AG10803 (cell line): ENCODE results near the gene ADGRA3.
A peak's percentile ranks its signal among the peaks of the same experiment; 100 is the strongest.

ENCODE experiments used
- DNase-seq: peaks from one replicate; pipeline ENCODE4 v3.0.0; 2010; ENCODE audit warnings: low read depth
- H3K4me3 ChIP-seq: 2 replicates; pipeline ENCODE4 v1.5.1; 2011; ENCODE audit warnings: mild to moderate bottlenecking, low read length, control low read depth
- TF ChIP-seq, protein P1 (sequence below): conservative IDR thresholded peaks from 2 replicates; pipeline ENCODE4 v1.5.1; 2011; ENCODE audit warnings: mild to moderate bottlenecking, low read length, control low read depth, inconsistent platforms

The ADGRA3 gene

DNA sequence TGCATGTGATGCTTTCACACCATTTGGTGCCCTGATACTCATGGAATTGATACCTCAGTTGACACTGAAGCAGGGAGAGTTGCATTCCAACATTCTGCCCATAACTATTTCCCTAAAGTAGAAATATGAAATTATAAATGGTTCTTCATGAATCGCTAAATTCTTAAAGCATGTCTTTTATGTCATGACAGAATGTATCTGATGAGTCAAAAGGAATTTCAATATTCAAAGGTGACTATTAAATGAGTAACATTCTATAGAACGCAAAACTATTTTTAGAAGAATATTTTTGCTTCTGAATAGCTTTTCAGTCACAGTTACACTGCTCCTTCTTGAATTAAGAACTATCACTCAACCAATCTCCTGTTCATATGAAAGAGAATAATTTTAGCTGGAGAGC is 152.8 kb downstream of the ADGRA3 start:
- no peak for DNase-seq
- TF ChIP-seq, protein P1, sequence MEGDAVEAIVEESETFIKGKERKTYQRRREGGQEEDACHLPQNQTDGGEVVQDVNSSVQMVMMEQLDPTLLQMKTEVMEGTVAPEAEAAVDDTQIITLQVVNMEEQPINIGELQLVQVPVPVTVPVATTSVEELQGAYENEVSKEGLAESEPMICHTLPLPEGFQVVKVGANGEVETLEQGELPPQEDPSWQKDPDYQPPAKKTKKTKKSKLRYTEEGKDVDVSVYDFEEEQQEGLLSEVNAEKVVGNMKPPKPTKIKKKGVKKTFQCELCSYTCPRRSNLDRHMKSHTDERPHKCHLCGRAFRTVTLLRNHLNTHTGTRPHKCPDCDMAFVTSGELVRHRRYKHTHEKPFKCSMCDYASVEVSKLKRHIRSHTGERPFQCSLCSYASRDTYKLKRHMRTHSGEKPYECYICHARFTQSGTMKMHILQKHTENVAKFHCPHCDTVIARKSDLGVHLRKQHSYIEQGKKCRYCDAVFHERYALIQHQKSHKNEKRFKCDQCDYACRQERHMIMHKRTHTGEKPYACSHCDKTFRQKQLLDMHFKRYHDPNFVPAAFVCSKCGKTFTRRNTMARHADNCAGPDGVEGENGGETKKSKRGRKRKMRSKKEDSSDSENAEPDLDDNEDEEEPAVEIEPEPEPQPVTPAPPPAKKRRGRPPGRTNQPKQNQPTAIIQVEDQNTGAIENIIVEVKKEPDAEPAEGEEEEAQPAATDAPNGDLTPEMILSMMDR: no peak
- no peak overlapping the region for H3K4me3 ChIP-seq

DNA sequence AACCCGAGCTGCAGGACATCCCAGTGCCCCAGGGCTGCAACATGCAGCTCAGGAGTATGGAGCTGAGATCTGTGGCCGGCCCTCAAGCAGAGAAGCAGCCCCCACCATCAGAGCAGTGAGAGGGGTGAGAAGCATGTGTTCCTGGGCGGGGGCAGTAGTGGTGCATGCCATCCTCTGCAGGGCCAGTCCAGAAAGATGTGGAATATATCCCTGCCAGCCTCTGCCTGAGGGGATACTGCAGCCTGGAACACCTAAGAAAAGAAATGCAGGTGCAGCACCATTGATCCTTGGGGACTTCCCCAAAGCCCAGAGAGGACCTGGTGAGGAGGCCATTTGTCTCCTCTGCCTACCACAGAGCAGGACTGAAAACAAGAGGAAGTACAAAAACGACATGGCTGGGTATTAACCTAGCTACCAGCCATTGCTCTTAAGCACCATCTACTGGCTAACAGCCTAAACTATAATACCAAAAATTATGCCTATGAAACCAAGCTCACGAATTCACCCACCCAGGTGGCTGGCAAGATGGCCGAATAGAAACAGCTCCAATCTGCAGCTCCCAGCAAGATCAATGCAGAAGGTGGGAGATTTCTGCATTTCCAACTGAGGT is 158.8 kb downstream of the ADGRA3 start:
- peak; percentile 15 for DNase-seq
- TF ChIP-seq, protein P1: peak; percentile 40; the same call in 1 of the 2 replicates
- no peak overlapping the region for H3K4me3 ChIP-seq

DNA sequence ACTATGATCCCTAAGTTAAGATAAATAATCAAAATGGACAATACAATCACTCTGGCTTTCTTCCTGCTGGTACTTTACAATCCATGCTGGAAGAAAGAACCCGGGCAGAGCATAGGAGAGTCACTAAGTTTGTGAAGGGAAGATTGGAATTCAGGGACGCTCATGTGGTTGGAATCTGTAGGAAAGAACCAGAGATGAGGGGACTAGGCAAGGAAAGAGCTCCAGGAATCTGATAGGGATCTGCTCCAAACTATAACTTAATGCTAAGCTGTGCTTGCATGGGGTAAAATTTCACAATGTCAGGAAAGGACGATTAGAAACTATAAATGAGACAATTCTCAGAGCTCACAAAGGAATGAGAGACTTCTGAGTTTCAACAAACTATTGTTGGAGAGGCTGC is 167.5 kb downstream of the ADGRA3 start:
- no peak overlapping the region for H3K4me3 ChIP-seq
- TF ChIP-seq, protein P1: no peak
- DNase-seq: peak; percentile 5

DNA sequence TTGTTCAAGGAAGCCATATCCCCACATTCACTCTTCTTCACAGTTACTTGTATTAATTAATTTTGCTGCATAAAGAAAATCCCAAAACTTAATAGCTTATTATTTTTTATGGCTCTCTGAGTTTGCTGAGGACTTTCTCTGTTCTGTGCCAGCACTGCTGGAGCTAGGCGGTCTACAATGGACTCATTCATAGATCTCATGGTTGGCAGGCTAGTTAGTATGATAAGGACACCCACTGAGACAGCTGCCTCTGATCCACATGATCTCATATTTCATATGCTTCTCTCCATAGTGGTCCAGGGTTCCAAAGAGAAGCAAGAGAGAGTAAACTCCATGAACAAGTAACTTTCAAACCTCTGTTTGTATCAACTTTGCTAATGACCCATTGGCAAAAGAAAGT is 170.2 kb downstream of the ADGRA3 start:
- no peak for DNase-seq
- no peak overlapping the region for H3K4me3 ChIP-seq
- TF ChIP-seq, protein P1: no peak

DNA sequence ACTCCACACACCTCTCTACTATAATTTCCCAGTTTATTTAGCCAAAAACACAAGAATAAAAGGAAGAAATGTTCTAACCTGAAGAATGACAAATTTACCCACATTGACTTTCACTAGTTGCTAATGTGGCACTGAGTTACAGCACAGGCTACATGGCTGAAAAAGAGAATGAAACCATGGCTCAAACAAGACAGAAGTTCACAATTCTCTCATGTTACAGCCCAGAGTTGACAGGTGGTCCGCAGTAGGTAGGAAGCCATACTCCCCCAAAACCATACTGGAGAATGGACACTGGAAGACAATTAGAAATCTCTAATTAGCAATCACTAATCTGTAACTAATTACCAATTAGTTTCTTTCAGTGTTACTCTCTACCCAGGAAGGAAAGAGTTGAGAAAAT is 170.8 kb downstream of the ADGRA3 start:
- no peak for DNase-seq
- no peak overlapping the region for H3K4me3 ChIP-seq
- TF ChIP-seq, protein P1: no peak

DNA sequence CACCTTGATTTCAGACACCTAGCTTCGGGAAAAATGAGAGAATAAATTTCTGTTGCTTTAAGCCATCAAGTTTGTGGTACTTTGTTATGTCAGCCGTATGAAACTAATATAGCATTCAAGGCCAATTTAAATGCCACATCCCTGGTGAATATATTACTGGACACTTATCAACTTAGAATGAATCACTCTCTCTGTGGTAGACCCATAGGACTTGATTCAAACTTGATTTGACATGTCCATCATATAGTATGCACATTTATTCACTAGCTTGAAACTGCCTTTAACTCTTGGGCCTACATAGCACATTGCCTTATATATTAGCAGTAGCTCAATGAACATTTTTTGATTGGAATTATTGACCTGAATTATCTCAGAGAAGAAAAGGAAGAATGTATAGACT is 172.3 kb downstream of the ADGRA3 start:
- no peak overlapping the region for H3K4me3 ChIP-seq
- no peak for DNase-seq
- TF ChIP-seq, protein P1: no peak

DNA sequence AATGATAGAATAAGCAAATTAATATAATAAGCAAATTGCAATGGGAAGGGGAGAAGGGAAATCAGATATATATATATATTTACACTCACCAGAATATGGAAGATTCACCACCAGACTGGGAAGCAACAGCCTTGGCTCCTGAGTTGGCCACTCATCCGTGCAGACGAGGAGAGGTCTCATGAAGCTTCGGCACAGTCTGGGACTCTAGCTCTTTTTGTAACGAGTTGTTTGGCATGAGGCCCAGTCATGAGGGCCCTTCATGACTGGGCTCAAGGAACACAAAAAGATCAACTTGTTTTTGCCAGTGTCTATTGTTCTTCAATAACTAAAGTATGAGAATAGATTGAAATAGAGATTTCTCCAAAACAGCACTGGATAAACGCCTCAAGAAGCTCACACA is 176.4 kb downstream of the ADGRA3 start:
- DNase-seq: no peak

More for the DNA sequence above, 176.4 kb downstream of the ADGRA3 start:
- no peak overlapping the region for H3K4me3 ChIP-seq
- TF ChIP-seq, protein P1: no peak
